GM10266 (cell line): ENCODE results near the gene PTPN4.

Experiments used
- DNase-seq: peaks from one replicate; pipeline ENCODE4 v3.0.0; 2012; ENCODE audit errors: extremely low spot score
- CTCF ChIP-seq: IDR thresholded peaks from 2 replicates; pipeline ENCODE4 v1.5.1; 2012; ENCODE audit warnings: mild to moderate bottlenecking, low read depth; ENCODE audit not compliant: control insufficient read depth, insufficient read depth; ENCODE audit errors: missing control alignments

The PTPN4 gene

DNA sequence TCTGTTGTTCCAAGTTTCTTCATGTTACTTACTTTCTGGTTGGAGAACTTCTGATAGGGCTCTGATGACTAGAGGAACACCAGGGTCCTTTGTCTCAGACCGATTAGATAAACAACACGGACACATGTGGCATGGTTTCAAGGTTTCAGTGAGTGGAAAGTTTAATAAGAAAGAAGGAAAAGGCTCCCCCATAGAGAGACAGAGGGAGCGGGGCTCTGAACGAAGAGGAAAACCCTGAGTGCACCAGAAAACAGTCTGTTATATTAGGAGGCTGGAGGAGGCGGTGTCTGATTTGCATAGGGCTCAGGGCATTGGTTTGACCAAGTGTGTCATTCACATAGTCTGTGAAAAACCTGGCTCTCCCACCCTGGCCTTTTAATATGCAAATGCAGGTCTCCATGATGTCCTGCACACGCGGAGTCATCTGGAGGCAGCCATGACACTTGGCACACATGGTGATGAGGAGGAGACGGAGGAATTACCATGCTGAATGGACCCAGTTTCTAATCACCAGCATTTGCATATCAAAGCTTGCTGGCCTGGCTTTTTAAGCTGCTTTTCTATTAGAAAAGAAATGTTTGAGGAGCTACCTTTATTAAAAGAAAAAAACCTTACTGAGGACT lies 94.2 kb downstream of the PTPN4 start:
- no peak for TF ChIP-seq CTCF

DNA sequence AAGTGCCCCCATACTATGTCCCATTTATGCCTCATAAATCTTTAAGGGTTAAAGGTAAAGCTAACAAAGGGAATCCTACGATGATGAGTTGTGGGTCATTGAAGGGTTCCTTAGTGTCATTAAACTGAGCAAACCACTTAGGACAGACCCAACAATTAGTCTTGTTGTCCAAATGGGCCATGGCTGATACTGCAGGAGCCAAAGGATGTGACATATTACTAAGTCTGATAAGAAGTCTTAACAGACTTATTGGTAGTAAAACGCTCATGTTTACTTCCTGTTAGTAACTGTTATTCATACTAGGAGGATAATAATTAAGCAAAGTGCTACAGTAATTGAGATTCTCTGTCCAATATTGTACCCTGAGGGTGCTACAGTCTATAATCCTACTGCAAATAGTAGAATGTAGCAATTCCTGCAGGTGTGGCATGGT lies 96.8 kb downstream of the PTPN4 start:
- DNase-seq = no peak
- TF ChIP-seq CTCF = no peak

More for the DNA sequence above, 94.2 kb downstream of the PTPN4 start:
- DNase-seq = no peak

- no peak for TF ChIP-seq CTCF
Measured at GRCh38 chr2:119857742-119858141, 98.0 kb downstream of the PTPN4 start.

DNA sequence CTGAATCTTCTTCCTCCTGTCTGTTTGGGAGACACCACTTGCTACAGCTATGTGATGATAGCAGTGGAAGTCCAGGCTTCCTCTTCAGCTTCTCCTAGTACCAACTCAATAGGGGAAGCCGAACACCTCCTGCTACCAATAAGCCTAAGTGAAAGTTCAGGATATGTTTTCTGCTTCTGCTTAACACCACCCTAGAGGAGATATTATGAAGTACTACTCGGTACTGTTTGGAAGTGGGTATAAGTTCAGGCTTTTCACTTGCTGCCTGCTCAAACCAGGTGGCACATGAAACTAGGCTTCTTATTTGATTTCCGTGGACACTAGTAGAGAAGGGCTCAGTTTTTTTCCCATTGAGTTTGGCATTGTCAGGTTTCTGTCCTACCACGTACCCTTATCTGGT lies 99.8 kb downstream of the PTPN4 start:
- no peak for DNase-seq
- no peak for TF ChIP-seq CTCF

More at GRCh38 chr2:119857742-119858141, 98.0 kb downstream of the PTPN4 start:
- DNase-seq = no peak

GRCh38 chr2:119860924-119861323 lies 101.2 kb downstream of the PTPN4 start:
- no peak for DNase-seq
- TF ChIP-seq CTCF = no peak

DNA sequence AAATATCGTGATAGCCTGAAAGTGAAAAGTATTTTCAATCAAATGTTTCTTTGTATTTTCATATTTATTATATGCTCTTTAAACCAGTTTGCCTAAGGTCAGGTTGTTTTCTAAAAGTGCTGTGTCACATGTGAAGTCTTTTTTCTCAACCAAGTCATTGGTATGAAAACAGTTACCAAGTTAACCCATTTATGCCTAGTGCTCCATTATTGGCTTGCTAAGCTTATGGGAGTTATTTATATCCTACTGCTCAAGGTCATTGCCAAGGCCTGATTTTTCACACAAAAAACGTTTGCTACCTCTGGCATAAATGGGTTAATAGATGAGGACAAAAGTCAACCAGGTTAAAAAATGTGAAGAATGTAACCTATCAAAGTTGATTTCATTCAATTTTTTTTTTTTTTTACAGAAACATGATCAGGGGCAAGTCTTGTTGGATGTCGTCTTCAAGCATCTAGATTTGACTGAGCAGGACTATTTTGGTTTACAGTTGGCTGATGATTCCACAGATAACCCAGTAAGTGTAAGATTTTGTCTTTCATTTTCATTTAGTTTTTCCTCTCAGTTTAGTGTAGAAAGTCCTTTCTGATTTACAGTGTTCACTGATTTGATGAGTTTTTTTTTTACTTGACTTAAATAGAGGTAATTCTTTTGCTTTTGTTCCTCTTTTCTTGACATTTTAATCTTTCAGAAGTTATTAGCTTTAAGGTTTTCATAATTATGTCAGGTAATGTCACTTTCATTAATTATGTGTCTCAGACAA lies 102.6 kb downstream of the PTPN4 start:
- no peak for TF ChIP-seq CTCF
- peak; percentile 26 for DNase-seq

DNA sequence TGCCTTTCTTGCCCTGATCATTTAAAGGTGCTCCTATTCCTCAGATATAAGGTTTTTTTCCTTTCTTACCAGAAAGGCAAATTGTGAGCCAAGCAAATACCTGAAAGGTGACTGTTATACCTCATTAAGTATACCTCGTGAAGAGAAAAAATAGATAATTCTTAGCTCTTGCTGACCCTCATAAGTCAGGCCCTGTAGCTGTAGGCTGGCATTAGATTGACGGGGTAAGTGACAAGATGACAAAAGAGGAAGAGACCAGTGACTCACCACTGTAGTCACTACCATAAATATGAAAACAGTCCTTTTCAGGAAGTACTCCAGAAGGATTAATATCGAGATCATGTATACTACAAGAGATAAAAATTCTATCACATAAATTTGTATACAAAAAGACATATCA lies 104.6 kb downstream of the PTPN4 start:
- no peak for TF ChIP-seq CTCF
- DNase-seq = no peak
